OCI-M1 (cell line): ENCODE results near the gene RGL3.
"Not testable (repeated sequence)": the region's sequence is repeated elsewhere in the genome, so short reads cannot be mapped to it uniquely, and the experiment has no call there.

Source experiments
- DNase-seq: peaks from one replicate; lab custom pipeline; 2025; lab: John Stamatoyannopoulos, UW

Gene RGL3

DNA sequence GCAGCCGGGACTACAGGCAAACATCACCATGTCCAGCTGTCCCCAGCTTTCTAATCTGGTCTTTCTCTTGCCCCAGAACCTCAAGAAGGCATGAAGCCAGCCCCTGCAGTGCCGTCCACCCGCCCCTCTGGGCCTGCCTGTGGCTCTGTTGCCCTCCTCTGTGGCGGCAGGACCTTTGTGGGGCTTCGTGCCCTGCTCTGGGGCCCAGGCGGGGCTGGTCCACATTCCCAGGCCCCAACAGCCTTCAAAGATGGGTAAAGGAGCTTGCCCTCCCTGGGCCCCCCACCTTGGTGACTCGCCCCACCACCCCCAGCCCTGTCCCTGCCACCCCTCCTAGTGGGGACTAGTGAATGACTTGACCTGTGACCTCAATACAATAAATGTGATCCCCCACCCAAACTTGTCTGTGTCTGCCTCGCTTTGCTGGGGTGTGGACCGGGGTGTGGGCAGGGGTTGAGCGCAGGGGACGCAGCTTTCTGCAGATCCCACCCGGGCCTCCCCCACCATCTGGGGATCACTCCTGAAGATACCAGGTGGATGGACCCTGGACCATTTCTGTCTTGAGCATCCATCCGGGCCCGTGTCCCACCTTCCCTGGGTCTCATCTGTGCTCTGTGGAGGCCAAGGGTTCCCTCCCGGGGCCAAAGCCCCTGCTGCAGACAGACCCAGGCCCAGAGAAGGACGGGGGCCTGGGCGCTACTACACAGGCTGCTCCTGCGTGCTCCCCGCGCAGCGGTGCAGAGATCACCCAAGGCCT is 31.6 kb upstream of the RGL3 start:
- DNase-seq: no peak

DNA sequence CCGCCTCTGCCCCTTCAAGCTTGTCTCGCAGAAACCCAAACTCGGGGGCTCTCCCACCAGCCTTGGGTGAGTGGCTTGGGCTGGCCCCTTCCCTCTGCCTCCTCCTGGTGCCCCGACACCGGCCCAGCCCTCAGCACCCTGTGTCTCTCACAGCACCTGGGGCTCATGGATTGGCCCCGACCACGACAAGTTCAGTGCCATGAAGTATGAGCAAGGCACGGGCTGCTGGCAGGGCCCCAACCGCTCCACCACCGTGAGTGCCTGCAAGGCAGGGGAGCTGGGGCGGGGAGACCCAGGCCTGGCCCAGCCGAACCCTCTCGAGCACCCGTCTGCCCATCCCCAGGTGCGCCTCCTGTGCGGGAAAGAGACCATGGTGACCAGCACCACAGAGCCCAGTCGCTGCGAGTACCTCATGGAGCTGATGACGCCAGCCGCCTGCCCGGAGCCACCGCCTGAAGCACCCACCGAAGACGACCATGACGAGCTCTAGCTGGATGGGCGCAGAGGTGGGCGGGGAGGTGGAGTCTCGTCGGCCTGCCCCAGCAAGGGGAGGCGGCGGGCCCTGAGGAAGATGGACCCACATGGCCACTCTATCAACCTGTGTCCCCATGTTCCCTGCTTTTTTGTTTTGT is 29.9 kb upstream of the RGL3 start:
- no peak for DNase-seq

DNA sequence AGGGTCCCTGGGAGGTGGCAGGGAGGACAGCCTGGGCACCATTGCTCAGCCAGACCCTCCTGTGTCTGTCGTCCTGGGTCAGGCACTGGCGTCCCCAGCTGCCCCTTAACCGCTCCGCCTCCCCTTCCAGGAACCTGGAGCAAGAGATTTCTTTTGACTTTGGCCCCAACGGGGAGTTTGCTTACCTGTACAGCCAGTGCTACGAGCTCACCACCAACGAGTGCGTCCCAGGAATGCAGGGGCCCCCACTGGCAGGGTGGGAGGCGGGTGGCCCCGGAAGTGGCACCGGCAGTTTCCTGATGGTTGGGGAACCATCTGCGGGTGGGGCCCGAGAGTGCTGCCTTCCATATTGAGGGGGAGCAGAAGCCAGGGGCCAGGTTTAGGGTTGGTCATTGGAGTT is 29.3 kb upstream of the RGL3 start:
- DNase-seq: no peak

GRCh38 chr19:11447347-11448262 is 28.5 kb upstream of the RGL3 start:
- no peak for DNase-seq

GRCh38 chr19:11446652-11447301 is 27.7 kb upstream of the RGL3 start:
- peak; percentile 85 for DNase-seq

GRCh38 chr19:11446271-11446651 is 27.1 kb upstream of the RGL3 start:
- no peak for DNase-seq

DNA sequence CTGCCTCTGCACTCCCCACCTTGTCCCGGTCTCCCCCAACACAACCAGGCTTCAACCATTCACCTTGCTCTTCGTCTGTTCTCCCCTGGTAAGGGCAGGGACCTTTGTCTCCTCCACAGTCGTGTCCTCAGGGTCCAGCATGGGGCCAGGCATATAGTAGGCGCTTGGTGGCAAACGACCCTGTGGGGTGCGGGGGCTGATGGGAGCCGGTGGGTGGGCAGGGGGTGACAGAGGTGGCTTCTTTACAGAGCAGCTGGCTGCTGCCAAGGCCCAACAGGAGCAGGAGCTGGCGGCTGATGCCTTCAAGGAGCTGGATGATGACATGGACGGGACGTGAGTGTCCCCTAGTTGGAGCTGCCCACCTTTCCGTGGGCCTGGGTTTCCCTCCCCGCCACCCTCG is 26.0 kb upstream of the RGL3 start:
- DNase-seq: no peak

DNA sequence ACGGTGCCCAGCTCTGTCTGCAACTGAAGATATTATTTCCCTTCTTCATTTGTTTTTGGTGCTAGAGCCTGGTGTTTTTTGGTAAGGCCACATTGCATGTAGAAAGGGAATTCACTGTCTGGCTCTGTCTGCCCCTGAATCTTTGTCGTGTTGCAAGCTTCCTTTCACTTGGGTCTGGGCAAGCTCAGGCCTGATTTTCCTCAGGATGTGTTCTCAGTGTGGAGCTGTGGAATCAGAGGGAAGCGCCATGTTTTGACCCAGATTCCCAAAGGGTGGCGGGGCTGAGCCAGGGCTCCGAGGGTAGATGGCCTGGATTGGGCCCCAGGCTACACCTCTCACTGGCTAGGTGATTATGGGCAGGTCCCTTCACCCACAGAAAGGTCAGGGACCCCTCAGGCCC is 24.9 kb upstream of the RGL3 start:
- DNase-seq: no peak

- no peak for DNase-seq
Observed at GRCh38 chr19:11437955-11438354, 18.8 kb upstream of the RGL3 start.

- DNase-seq: peak; percentile 83
Observed at GRCh38 chr19:11435833-11436313, 16.8 kb upstream of the RGL3 start.

- peak; percentile 100 for DNase-seq
Observed at GRCh38 chr19:11435057-11435832, 16.1 kb upstream of the RGL3 start, which contains the start of the genes ODAD3 and PRKCSH. ODAD3 (minus strand) TSS chr19:11435121; CDS start chr19:11435016, 105 bp downstream. PRKCSH (plus strand) TSS chr19:11435635; CDS start chr19:11436118, 483 bp downstream.

DNA sequence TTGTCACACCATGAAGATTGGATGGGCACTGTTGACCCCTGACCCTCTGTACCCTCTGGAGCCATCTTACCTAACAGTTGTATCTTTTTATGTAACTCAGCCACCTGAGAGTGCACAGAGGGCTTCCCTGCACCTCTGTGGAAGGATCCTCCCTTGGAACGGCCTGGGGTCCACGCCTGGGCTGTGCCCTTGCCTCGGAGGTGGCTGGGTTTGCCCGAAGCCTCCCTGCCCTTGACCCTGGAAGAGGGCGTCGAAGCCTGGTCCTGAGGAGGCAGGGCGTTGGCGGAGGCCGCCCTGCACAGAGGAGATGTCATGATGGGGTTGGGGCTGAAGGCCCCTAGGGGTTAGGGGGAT is 15.6 kb upstream of the RGL3 start:
- no peak for DNase-seq

- not testable (repeated sequence) for DNase-seq
Observed at GRCh38 chr19:11433526-11433925, 14.4 kb upstream of the RGL3 start.

DNA sequence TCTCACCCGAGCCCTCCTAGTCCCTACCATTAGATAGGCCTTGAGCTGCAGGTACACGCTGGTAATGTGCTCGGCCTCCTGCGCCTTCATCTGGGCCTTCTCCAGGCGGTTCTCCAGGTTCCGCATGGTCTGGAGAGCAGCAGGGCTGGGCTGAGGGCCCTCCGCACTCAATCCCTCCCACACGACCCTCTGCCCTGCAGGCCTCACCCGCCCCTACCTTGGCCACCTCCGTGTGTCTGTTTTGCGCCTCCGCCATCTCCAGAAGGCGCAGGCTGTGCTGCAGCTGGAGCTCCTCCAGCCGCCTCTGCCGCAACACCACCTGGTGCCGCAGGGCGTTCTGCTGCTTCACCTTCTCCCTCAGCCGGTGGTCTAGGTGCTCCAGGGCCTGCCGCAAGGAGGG is 7.5 kb upstream of the RGL3 start:
- no peak for DNase-seq

DNA sequence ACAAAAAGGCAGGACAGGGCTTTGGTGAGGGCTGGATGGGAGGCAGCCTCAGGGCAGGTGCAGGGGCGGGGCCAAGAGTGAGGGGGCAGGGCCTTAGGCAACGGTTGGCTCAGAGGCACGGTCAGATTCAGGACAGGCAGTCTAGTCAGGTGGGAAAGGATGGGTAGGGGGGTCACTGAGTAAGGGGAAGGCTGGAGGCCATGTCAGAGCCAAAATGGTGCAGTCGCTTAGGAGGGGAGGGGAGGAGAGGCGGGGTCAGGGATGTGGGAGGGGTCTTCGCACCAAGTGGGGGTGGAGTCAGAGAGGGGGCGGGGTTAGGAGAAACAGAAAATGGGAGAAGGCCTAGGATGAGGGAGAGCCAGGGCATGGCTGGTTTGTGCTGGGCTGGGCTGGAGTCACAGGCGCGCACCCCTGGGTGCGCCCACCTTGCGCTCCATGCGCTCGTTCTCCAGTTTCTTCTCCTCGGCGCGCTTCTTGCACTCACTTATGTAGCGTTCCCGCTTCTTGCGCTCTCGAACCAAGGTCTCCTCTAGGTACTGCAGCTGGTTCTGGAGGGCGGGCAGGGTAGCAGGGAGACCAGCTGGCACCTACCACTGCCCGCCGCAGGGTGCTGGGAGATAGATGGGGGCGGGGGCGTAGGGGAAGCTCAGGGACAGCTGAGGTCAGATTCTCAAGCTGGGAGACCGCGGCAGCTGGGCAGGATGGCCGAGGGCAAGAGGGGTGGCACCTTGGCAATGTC is 6.8 kb upstream of the RGL3 start:
- DNase-seq: no peak

DNA sequence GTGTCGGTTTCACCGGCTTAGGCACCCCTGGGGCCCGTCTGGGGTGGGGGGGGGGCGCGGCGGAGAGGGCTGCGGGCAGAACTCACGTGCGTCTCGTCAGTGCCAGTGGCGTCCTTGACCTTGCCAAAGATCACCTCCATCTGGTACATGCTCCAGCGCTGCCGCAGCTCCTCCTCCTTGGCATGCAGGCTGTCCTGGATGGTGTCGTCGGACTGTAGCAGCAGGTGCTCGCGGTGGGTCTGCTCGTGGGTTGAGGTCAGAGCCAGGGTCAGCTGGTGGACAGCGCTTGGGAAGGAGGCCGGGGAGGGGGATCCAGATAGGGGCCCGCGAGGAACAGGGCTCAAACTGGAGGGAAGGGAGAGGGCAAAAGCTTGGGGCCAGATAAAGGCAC is 4.7 kb upstream of the RGL3 start:
- no peak for DNase-seq

GRCh38 chr19:11423164-11423790 is 4.2 kb upstream of the RGL3 start:
- DNase-seq: no peak

DNA sequence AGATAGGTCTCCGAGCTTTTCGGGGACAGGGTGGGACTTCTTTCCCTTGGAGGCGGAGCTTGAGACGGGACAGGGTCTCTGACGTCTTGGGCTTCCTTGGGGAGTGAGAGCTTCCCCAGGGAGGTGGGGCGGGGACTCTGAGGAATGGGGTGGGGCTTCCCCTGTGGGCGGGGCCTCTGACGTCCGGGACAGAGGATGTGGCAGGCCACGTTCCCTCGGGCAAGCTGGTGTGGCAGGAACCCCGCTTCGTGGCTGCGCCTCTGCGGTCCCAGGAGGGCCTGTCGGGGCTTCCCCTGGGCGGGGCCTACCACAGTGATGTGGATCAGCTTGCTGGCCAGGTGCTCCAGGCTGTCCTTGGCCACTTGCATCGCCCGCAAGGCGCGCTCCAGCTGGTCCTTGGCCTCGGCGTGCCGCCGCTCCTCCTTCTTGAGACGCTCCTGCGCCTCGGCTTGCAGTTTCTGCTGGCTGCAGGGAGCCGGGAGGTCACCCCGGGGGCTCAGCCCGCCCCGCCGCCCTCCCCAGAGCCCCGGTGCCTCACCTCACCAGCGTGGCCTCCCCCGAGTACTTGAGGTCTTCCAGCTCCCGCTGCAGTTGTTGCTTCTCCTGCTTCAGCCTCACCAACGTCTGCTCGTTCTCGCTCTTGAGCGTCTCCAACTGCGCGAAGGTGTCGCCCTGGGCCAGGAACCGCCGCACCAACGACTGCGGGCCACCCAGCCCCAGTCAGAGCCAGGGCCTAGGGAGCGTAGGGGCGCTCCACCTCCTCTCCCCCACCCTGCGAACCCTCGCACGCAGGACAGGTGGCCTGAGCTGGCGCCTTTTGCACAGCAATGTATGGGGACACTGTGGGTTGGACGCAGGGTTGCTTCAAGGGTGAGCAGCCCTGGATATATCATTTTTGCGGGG is 3.3 kb upstream of the RGL3 start:
- DNase-seq: peak; percentile 75
